Measurements from ENCODE around the gene SYCE1. TPM values are rescaled to one million over a fixed set of nuclear protein-coding genes. Genes with fewer than 3 reads are reported as not detected.
A peak's percentile ranks its signal among the peaks of the same experiment; 100 is the strongest.
"Not testable (repeated sequence)": the region's sequence is repeated elsewhere in the genome, so short reads cannot be mapped to it uniquely, and the experiment has no call there.

The SYCE1 gene
- total RNA-seq, 4 donors from 2014 or later, result 7.5 TPM; not detected in 3

GRCh38 chr10:133520193-133520738 lies 45.1 kb downstream of the SYCE1 start:
- Histone ChIP-seq H3K9me3 (peaks cover 0 to 7% (median 0%) of the 10 kb centered on the region in 4 donors), H3K4me3 (peak overlapping the region; percentile 24 to 57 (median 44)), H3K4me1 (peaks cover 0 to 10% (median 0%) of the 10 kb centered on the region in 4 donors), H3K27me3 (no peaks in the 10 kb centered on the region), H3K36me3 (no peaks in the 10 kb centered on the region), H3K27ac (peak overlapping the region in 1 of 4 donors; percentile 53)
- peak in 1 of 2 donors; percentile 17 for TF ChIP-seq POLR2A (IDR thresholded peaks at IDR 0.05)
- TF ChIP-seq, protein P1, sequence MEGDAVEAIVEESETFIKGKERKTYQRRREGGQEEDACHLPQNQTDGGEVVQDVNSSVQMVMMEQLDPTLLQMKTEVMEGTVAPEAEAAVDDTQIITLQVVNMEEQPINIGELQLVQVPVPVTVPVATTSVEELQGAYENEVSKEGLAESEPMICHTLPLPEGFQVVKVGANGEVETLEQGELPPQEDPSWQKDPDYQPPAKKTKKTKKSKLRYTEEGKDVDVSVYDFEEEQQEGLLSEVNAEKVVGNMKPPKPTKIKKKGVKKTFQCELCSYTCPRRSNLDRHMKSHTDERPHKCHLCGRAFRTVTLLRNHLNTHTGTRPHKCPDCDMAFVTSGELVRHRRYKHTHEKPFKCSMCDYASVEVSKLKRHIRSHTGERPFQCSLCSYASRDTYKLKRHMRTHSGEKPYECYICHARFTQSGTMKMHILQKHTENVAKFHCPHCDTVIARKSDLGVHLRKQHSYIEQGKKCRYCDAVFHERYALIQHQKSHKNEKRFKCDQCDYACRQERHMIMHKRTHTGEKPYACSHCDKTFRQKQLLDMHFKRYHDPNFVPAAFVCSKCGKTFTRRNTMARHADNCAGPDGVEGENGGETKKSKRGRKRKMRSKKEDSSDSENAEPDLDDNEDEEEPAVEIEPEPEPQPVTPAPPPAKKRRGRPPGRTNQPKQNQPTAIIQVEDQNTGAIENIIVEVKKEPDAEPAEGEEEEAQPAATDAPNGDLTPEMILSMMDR (IDR thresholded peaks at IDR 0.05), result peak; percentile 54 to 96 (median 84)
- peak; percentile 81 to 94 (median 90) for DNase-seq

DNA sequence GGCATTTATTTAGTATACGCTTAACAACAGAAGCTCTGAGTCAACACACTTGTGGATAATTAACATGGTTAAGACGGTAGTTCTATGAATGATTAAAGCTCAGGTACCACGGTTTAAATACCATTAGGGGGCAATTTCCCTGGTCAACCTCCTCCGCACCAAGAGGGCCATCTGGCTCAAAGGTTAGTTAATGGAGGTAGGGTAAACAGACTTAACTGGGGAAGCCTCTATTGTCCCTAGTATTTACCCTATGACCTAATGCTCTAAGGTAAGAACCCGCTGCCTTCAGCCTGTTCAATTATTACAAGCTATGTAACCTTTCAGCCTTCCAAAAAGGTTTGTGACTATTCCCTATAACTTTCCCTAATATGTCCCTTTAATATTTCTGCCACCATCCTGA lies 46.9 kb downstream of the SYCE1 start:
- H3K27ac ChIP-seq, H3K36me3 ChIP-seq, H3K9me3 ChIP-seq, H3K4me3 ChIP-seq, H3K27me3 ChIP-seq, DNase-seq: not testable (repeated sequence)
- peaks cover 0 to 10% (median 0%) of the 10 kb centered on the region in 4 donors for H3K4me1 ChIP-seq

GRCh38 chr10:133516057-133516456 lies 49.3 kb downstream of the SYCE1 start:
- no peaks in the 10 kb centered on the region for H3K9me3 ChIP-seq
- H3K4me1 ChIP-seq, result peaks cover 0 to 10% (median 0%) of the 10 kb centered on the region in 4 donors
- no peaks in the 10 kb centered on the region for H3K36me3 ChIP-seq
- H3K27ac ChIP-seq, result no peak overlapping the region
- DNase-seq, result no peak
- TF ChIP-seq, protein P1 (IDR thresholded peaks at IDR 0.05), result no peak
- no peak for TF ChIP-seq POLR2A (IDR thresholded peaks at IDR 0.05)
- no peak overlapping the region for H3K4me3 ChIP-seq
- H3K27me3 ChIP-seq, result no peaks in the 10 kb centered on the region

- no peaks in the 10 kb centered on the region for H3K27me3 ChIP-seq
- no peaks in the 10 kb centered on the region for H3K36me3 ChIP-seq
- peaks cover 0 to 9% (median 0%) of the 10 kb centered on the region in 4 donors for H3K4me1 ChIP-seq
- no peak for DNase-seq
- no peak overlapping the region for H3K27ac ChIP-seq
- H3K4me3 ChIP-seq, result no peak overlapping the region
- no peaks in the 10 kb centered on the region for H3K9me3 ChIP-seq
- TF ChIP-seq POLR2A (IDR thresholded peaks at IDR 0.05), result no peak
- TF ChIP-seq, protein P1 (IDR thresholded peaks at IDR 0.05), result no peak
Measured at GRCh38 chr10:133515471-133515870, 49.9 kb downstream of the SYCE1 start.

DNA sequence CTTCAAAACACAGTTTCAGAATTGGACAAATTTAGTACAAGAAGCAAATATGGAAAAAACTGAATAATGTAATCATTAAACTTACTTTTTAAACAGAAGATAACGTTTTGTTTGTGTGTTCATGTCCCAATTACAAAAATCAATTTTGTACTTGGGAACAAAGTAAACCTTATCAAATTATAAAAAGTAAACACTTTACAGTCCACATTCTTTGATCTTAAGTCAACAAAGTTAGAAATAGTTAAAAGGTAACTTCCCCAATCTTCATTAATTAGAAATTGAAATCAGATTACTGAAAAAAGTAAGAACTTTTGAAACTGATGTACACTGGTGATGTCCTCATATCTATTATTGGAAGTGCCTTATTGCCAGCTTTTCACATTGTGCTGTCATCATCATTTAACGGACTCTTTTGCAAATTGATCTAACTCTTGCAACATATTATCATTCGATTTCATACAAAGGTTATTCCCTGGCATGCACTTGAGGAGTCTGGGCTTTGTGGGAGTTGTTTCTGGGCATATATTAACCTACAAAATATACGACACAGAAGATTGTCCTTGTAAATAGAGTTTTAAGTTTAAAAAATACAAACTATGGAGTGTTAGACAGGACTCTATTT lies 53.4 kb downstream of the SYCE1 start:
- DNase-seq, result no peak
- Histone ChIP-seq H3K9me3 (no peaks in the 10 kb centered on the region), H3K27me3 (no peaks in the 10 kb centered on the region), H3K36me3 (no peaks in the 10 kb centered on the region), H3K4me3 (no peak overlapping the region), H3K27ac (no peak overlapping the region), H3K4me1 (no peaks in the 10 kb centered on the region)
- TF ChIP-seq, protein P1 (IDR thresholded peaks at IDR 0.05), result no peak
- no peak for TF ChIP-seq POLR2A (IDR thresholded peaks at IDR 0.05)

DNA sequence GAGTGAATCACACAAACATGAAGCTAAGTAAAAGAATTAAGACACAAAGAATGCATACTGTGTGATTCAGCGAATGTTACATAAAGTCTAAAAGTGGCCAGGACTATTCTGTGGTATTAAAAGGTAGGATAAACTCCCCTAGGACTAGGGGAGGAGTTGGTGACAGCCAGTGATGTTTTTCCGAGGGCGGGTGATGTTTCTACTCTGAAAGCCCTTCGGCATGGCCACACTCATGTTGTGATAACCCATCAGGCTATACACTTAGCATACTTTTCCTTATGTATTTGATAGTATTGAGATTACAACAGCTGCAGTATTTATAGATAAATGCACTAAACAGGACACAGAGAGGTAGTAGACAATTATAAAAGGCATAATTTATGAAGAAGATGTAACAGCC lies 54.0 kb downstream of the SYCE1 start:
- DNase-seq, result no peak
- no peak for TF ChIP-seq POLR2A (IDR thresholded peaks at IDR 0.05)
- TF ChIP-seq, protein P1 (IDR thresholded peaks at IDR 0.05), result no peak
- Histone ChIP-seq H3K9me3 (no peaks in the 10 kb centered on the region), H3K27ac (no peak overlapping the region), H3K27me3 (no peaks in the 10 kb centered on the region), H3K36me3 (no peaks in the 10 kb centered on the region), H3K4me1 (no peaks in the 10 kb centered on the region), H3K4me3 (no peak overlapping the region)
